DLD1 (cell line): ENCODE results near the gene SIDT1.
"Not testable (repeated sequence)": the region's sequence is repeated elsewhere in the genome, so short reads cannot be mapped to it uniquely, and the experiment has no call there.

Experiments used
- in situ Hi-C: cut with HindIII; loops from 2 replicates; pipeline ENCODE4 v1.10.0; 2017; ENCODE audit warnings: low sequenced_read_pairs

SIDT1 gene

DNA sequence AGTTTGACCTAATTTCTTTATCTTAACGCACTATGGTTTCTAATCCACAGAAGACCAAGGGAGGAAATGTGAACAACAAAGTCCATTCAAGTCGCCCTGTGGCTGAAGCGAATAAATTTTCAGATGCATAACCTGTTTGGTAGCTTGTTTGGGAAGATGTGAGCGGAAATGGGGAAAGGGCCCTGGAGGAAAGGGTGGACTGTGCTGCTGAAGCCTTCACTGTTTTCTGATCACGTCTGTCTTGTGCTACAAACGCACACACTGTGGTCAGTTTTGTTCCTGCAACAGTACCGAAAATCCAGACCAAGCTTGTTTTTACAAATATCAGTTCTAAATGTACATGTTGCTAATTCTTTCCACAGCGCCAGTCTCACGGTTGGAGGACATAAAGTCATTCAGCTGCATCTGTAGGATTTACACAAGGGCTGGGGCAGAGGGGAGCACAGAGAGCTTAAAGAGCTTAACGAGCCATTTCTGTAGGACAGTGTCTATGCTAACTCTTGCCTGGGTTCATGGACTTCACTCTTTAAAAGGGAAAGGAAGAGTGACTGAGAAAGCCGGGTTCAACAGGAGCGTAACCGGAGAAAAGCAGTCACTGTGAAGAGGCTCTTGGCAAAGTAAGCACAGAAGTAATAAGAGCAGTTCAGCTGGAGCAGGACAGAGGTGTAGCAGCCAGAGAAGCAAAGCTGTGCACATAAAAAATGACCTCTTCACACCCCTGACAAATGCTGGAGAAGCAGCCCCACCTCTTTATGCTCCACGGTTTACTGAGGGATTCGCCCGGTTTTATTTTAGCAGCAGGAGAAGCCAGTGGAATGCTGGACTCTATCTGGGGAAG lies 97.4 kb downstream of the SIDT1 start:
- in situ Hi-C loops = loop anchor here (10.0 kb wide), 1 partner anchor 135 kb away; no protein-coding TSS in a partner anchor

DNA sequence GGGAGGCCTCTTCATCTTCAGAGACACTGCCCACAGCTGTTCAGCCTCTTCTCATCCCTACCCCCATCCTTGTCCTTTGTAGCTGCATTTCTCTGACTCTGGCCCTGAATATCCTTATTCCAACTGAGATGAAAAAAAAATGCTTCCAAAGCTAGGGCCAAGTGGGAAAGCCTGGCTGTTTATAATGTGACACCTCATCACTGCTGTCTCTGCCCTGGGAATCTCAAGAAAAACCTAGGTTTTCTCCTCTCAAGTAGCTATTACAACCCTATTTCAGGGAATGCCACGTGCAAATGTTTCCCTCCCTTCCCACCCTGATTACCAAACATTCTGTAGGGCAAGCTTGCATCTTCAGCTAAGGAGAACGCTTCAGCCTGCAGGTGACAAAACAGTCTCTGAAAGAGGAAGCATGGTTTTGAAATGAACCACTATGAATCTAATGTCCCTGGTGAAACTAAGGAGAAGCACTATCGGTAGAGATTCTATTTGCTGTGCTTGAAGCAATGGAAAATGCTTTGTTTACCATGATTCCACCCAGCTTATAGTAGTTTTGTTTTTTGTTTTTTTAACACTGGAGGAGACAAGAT lies 98.7 kb downstream of the SIDT1 start:
- in situ Hi-C loops = no loop called here

DNA sequence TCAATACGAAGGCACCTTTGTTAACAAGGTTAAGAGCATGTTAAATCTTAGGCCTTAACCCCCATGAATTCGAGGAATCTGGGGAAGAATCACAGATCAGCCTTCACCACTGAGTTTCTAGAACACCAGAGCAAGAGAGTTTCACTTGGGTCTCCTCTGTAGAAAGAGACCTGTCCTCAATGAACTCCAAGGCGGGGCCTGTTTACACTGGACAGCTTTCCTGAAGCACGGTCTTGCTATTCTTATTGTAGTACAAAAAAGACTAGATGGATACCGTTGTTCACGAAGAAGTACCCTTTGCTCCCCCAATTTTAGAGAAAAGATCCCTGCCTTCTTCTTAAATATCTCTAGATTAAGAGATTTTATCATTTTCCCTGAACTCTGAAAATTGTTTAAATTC lies 99.2 kb downstream of the SIDT1 start:
- in situ Hi-C loops = no loop called here

DNA sequence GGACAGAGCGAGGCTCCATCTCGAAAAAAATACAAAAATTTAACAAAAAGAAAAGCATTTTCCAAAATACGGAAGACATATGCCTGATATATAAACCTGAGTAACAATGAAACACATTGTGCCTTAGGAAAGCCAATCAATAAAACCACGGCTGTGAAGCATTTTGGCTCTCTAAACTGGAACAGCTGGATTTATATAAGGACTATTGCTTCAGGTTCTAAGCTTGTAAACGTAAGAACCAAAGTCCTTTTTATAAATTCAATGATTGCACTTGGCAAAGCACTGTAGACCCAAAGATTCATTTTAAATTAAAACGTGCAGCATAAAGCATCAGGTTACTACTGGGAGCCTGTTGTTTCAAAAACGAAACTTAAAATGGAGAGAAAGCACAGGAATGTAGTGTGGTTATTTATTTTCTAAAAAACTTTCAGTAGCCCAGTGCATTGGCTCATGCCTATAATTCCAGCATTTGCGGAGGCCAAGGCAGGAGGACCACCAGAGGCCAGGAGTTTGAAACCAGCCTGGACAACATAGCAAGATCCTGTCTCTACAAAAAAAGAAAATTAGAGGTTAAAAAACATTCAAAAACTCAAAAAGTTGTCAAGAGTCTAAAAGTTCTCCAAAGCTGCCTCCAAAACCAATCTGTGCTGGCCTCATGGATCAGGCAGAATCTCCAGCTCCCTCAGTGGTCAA lies 102.6 kb downstream of the SIDT1 start:
- in situ Hi-C loops = no loop called here

DNA sequence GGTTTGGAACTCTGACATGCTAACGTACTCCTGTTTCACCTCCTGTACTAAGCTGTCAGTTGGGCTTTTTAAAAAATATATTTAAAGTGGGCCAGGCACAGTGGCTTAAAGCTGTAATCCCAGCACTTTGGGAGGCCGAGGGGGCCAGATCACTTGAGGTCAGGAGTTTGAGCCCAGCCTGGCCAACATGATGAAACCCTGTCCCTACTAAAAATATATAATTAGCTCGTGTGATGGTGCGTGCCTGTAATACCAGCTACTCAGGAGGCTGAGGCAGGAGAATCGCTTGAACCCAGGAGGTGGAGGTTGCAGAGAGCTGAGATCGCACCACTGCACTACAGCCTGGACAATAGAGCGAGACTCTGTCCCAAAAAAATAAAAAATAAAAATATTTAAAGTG lies 103.7 kb downstream of the SIDT1 start:
- in situ Hi-C loops = not testable (repeated sequence)

DNA sequence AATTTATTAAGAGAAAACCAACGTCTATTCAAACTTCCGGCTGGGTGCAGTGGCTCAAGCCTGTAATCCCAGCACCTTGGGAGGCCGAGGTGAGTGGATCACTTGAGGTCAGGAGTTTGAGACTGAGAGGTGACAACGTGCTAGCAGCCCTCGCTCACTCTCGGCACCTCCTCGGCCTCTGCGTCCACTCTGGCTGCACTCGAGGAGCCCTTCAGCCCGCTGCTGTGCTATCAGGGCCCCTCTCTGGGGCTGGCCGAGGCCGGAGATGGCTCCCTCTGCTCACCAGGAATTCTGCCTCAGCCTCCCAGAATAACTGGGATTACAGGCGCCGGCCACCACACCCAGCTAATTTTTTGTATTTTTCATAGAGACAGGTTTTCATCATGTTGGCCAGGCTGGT lies 105.4 kb downstream of the SIDT1 start:
- in situ Hi-C loops = no loop called here

DNA sequence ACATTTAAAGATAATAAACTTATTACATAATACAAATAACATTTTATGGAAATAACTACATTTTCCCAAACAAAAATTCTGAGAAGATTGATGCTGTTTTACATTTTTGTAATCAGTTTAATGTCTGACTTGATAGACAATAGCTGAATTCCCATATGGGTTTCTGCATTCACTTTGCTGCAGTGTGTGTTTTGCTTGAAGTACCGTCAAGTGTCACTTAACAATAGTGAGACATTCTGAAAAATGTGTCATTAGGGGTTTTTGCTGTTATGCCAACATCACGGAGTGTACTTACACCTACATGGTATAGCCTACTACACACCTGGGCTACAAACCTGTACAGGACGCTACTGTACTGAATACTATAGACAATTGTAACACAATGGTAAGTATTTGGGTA lies 106.6 kb downstream of the SIDT1 start:
- in situ Hi-C loops = no loop called here

DNA sequence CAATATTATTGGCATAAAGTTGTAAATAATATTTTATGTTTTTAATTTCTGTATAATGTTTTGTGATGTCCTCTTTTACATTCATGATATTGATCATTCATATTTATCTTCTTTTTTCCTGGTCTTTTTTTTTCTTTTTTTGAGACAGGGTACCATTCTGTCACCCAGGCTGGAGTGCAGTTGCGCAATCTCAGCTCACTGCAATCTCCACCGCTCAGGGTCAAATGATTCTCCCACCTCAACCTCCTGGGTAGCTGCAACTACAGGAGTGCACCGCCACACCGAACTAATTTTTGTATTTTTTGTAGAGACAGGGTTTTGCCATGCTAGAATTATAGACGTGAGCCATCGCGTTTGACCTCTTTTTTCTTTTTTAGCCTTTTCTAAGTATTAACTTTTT lies 111.2 kb downstream of the SIDT1 start:
- in situ Hi-C loops = no loop called here

DNA sequence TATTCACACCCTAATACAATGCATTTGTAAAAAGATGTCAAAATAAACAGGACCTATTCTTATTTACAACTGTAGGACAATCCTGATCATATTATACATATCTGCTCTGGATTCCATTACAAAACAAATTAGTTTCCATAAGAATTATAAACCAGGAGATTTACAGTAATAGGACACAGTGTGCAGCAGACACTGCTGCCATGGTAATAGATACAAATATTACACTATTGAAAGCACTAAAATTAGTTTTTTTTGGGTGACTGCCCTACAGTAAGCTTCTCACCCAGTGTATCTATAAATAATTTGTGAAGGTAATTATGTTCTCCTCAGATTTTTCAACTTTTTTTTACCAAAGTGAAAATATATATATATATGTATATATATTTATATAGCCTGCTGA lies 116.2 kb downstream of the SIDT1 start:
- in situ Hi-C loops = no loop called here

DNA sequence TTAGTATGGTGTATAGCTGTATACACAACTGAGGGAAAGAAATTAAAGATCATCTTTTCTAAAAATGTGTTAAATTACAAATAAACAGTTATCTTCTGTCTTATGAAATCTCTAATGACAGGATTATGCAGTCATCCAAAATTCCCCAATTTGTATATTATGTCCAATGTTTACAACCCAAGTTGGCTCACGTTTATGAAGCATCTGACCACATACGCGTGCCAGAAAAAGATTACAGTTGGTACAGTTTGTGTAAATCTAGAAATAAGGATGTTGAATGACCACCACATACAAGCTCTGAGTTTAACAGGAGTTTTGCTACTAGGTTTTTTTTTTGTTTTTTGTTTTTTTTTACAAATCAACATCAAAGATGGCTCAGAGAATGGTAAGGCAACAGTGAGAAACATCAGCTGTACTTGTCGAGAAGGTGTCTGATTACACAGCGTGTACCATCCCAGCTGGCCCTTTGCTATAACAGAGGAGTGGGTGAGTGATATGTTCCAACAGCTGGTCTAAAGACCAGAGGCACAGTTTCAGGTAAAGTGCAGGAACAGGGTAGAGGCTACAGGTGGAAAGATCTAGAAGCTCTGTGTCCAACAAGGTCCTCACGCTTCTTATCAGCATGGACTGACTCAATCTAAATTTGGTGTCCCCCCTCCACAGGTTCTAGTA lies 117.0 kb downstream of the SIDT1 start:
- in situ Hi-C loops = no loop called here

DNA sequence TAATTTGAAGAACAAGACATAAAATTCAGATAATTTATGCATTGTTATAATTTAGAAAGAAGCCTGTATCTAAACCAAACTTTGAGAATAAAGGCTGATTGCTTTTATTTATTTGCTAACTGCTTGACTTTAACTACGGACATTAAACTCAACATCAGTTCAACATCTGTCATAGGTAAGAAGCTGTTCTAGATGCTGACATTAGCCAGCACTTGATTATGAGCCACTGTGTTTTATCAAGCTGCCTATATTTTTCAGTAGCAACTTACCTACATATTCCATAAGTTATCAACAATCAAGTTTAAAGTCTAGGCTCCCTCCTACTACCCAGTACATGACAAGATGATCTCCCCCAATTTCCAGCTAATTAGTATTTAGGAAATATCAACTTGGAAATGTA lies 122.0 kb downstream of the SIDT1 start:
- in situ Hi-C loops = no loop called here

DNA sequence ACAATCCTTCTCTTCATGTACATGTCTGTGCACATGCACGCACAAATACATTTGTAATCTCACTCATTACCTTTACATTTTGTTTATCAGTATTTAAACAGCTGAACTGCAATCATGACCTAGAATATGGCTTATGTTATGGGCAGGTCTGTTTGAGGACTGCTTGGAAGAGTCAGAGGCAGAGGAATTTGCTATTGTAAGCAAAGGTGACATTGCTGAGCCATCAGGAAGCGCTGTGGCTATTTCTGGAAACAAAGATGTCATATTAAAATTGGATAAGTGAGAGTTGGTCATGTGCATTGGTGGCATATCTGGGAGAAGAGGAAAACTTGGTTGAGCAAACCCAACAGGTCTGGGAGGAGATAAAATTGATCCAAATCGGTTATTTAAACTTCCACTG lies 122.5 kb downstream of the SIDT1 start:
- in situ Hi-C loops = no loop called here

DNA sequence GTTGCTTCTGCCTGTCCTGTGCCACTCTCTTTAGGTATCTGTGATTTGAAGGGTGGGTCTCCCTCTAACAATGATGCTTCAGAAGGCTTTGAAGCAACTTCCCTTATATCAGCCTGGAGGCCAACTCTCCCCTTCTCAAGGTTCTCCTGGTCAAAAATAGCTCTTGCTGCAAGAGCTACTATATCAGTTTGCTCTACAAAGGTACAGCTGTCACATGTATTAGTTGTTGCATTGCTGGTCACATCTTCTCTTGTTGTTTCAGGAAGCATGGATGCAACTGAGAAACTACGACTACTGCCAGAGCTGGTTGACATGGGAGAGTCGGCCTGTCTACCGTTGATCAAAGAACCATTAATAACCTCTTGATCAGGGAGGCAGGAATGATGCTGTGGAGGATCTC lies 125.8 kb downstream of the SIDT1 start:
- in situ Hi-C loops = no loop called here

DNA sequence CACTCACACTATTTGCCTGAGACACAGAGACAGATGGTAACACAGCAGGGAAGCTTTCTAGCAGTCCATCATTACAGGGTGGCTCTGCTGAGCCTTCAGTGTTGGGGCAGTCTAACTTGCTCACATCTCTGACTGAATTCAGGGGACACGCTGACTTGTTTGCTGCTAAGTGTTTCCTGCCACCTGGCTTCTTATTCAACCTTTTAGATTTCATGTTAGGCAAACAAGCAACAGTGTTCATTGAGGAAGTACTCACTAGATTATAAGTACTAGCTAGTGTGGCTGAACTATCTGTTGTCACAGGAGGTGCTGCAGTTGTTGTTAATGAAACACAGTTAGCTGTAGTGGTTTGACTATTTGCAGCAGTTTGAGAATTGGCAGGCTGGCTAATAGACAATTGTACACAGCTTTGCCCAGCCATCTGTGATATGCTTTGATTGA lies 126.8 kb downstream of the SIDT1 start:
- in situ Hi-C loops = no loop called here

DNA sequence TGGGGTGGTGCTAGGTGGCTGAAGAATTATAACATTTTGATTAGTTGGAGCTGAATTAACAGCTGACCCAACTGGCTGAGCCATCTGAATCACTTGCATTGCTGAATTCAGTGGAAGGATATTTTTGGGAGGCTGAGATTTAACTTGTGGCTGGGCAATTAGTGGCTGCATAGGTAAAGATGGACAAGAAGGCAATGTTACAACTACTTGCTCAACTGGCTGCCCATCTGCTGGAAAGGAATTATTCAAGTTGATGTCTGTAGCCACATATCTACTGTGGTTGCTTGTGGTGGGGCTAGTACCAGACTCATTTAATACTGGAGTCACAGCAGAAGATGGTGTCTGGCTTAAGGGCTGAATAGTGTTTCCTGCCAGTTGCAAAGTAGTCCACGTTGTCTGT lies 127.6 kb downstream of the SIDT1 start:
- in situ Hi-C loops = no loop called here

DNA sequence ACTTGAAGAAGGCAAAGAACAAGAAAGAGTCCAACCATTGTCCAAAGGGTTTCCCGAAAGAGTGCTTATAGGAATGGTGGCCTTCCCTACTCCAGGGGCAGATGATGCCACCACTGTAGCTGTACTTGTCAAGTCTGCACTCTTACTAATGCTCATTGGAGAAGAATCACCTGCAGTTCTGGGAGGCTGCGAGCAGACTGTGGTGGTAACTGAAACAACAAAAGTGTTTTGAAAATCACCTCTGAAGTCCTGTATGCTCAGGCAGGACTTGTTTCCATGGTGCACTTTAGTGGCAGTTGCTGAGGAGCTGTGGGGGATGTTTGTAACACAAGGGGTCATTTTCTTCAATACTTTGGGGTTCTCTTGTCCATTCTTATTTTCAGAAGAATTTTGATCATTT lies 128.1 kb downstream of the SIDT1 start:
- in situ Hi-C loops = no loop called here

DNA sequence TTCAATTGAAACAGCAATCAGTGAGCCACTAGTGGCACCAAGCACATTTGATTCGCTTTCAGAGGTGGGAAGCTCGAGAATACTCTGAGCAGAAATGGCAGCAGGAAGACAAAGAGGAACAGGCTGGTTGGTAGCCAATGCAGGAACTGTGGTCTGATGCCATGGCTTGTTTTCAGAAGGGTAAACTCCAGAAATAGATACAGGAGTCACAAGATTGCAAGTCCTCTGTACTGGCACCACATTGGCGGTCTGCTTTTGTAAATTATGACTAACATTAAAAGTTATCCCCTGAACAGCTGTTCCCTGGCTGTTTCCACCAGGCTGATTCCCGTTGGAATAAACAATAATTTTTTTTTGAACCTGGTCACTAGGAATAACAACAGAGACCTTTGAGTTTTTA lies 128.5 kb downstream of the SIDT1 start:
- in situ Hi-C loops = no loop called here

DNA sequence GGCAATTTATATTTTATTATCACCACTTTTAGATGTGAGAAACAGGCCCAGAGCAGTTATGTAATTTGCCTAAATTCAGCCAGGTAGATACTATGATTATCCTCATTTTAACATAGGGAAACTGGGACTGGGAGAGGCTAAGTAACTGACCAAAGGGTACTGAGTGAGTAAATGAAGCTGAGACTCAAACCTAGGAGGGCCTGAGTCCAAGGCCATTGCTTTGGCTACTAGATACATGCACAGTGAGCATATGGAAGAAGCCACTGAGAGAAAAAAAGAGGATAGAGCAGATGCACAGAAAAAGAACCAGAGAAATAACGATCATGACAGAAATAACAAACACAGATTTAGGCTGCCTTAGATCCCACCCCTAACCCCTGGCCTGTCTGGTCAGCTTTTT lies 130.5 kb downstream of the SIDT1 start:
- in situ Hi-C loops = no loop called here

DNA sequence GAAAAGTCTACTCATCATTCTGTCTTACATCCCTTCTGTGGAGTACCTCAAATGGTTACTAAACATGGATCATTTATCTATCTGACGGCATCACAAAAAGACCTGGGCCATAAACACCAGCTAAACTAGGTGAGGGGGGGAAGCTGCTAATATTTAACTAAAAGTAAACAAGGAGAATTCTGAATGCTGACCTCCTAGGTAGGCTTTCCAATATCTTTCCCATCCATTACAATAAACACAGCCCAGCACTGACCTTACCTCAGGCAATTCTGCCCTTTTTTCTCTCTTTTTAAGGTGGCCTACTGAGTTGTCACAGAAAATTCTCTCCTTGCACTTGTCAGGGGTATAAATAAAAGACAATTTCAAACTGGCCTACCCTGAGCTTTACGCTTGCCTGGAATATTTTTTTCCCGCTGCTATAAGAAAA lies 131.0 kb downstream of the SIDT1 start:
- in situ Hi-C loops = no loop called here

DNA sequence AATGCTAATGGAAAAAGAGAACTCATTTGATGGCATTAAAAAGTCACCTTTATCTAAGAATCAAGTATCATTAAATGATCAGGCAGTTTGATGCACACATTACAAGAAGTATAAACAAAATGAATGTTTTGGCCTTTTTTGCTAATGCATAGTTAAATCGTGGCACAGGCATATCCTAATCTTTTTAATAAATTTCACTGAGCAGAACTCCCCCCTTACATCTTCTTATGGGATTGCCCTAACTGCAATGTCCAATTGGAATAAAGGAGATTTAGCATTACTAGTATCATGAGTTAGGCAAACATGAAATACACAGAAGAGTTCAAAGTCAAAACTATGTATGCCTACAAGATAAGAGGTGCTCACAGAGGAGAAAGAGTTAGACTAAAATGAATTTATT lies 131.4 kb downstream of the SIDT1 start:
- in situ Hi-C loops = no loop called here

DNA sequence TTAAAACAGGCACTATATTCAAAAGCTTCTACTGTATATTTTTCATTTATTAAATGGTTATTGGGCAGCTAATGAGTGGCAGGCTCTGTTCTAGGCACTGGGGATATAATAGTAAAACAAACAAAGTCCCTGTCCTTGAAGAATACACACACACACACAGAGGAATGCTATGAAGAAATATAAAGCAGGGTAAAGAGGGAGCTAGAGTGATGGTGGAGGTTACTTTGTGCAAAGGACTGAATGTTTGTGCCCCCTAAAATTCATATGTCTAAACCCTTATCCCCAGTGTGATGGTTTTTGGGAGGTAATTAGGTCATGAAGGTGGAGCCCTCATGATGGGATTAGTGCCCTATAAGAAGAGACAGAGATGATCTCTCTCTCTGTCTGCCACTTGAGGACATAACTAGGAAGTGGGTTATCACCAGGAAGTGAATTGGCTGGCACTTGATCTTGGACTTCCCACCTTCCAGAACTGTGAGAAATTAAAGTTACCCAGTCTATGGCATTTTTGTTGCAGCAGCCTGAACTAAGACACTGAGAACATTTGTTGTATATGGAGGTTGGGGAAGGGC lies 132.3 kb downstream of the SIDT1 start:
- in situ Hi-C loops = no loop called here
